ENCODE data around the gene CAMK4.

The CAMK4 gene

GRCh38 chr5:111512375-111513130 is 288.4 kb downstream of the CAMK4 start, which contains the start of gene STARD4 (continued):
- TF ChIP-seq ZNF623 (tag by site-specific recombination; IDR thresholded peaks at IDR 0.05) (no peak), ZNF274 (IDR thresholded peaks at IDR 0.05; ENCODE audit: low read length) (no peak), ZNF274 (tag by site-specific recombination; IDR thresholded peaks at IDR 0.05; ENCODE audit: borderline replicate concordance) (no peak), ZSCAN23 (tag by site-specific recombination; IDR thresholded peaks at IDR 0.05) (no peak), PRDM10 (tag by site-specific recombination; IDR thresholded peaks at IDR 0.05) (peak; percentile 76), ZNF335 (tag by site-specific recombination; conservative IDR thresholded peaks at IDR 0.05) (peak; percentile 85), TSHZ1 (tag by site-specific recombination; IDR thresholded peaks at IDR 0.05; ENCODE audit: borderline replicate concordance) (no peak), KLF7 (tag by site-specific recombination; IDR thresholded peaks at IDR 0.05; ENCODE audit: borderline replicate concordance) (peak; percentile 97), KLF17 (tag by site-specific recombination; IDR thresholded peaks at IDR 0.05) (0 out of 2 replicates have a peak, but pooled peaks have one; percentile 57), ZNF433 (tag by site-specific recombination; IDR thresholded peaks at IDR 0.05; ENCODE audit: low read depth) (no peak), ZNF221 (tag by site-specific recombination; IDR thresholded peaks at IDR 0.05; ENCODE audit: borderline replicate concordance) (no peak), ZNF146 (tag by site-specific recombination; IDR thresholded peaks at IDR 0.05) (no peak), ZNF639 (tag by site-specific recombination; IDR thresholded peaks at IDR 0.05) (peak; percentile 17; the same call in 1 of the 2 replicates), SCRT2 (tag by site-specific recombination; IDR thresholded peaks at IDR 0.05) (peak; percentile 70; the same call in 1 of the 2 replicates), ZBTB17 (tag by site-specific recombination; IDR thresholded peaks at IDR 0.05) (peak; percentile 98), ZBTB26 (tag by site-specific recombination; optimal IDR thresholded peaks at IDR 0.05) (peak; percentile 77), ZNF792 (tag by site-specific recombination; IDR thresholded peaks at IDR 0.05) (no peak), ZNF350 (tag by site-specific recombination; IDR thresholded peaks at IDR 0.05) (no peak), ZNF2 (tag by site-specific recombination; IDR thresholded peaks at IDR 0.05) (peak; percentile 73; the same call in 1 of the 2 replicates), ZNF610 (tag by site-specific recombination; IDR thresholded peaks at IDR 0.05; ENCODE audit: borderline replicate concordance) (peak; percentile 29), SP2 (tag by site-specific recombination; IDR thresholded peaks at IDR 0.05) (peak; percentile 99), BCL6B (tag by site-specific recombination; IDR thresholded peaks at IDR 0.05) (no peak), AEBP2 (tag by site-specific recombination; IDR thresholded peaks at IDR 0.05; ENCODE audit: borderline replicate concordance) (no peak), RBAK (tag by site-specific recombination; IDR thresholded peaks at IDR 0.05) (no peak), ZNF529 (tag by site-specific recombination; IDR thresholded peaks at IDR 0.05; ENCODE audit: insufficient replicate concordance) (no peak)

Measured in HEK293 (cell line).